Common myeloid progenitor, CD34-positive (primary cell): ENCODE measurements around the gene LMCD1.

ENCODE experiments used
- CTCF ChIA-PET: fragments of 350-600 bp; sonication (Branson Sonifier 250); formaldehyde crosslinking; loops from one replicate; lab custom pipeline; 2021; ENCODE audit warnings: antibody characterized with exemption; lab: Charles Lee
- POLR2A ChIA-PET: fragments of 350-600 bp; sonication (Branson Sonifier 250); formaldehyde crosslinking; loops from one replicate; lab custom pipeline; 2021; ENCODE audit warnings: antibody characterized with exemption; lab: Charles Lee
- DNase-seq, 3 donors: peaks; one replicate each; pipeline versions ENCODE4 v3.0.0 to v3.0.0-alpha.2; 2013
- H3K27ac ChIP-seq, 2 experiments: 1 replicate in 1 of 2; 2 replicates in 1 of 2; pipeline ENCODE4 v1.7.0; 2013; ENCODE audit warnings: inconsistent platforms in 2 of 2, low read length in 2 of 2, mild to moderate bottlenecking in 2 of 2, low read depth in 1 of 2, moderate library complexity in 1 of 2; ENCODE audit not compliant: severe bottlenecking in 2 of 2, insufficient read depth in 1 of 2, poor library complexity in 1 of 2
- H3K27me3 ChIP-seq, 5 experiments: replicated peaks in 2 of 5; 1 replicate in 3 of 5; 2 replicates in 2 of 5; pipeline versions ENCODE4 v1.6.1 to v1.7.0; 2013; ENCODE audit warnings: low read length in 4 of 5, mild to moderate bottlenecking in 2 of 5, moderate library complexity in 2 of 5, inconsistent platforms in 1 of 5; ENCODE audit not compliant: insufficient read depth in 5 of 5, control insufficient read depth in 4 of 5
- H3K36me3 ChIP-seq, 4 experiments: 1 replicate in 2 of 4; 2 replicates in 2 of 4; pipeline versions ENCODE4 v1.6.1 to v1.7.0; 2013; ENCODE audit warnings: low read length in 3 of 4, control low read depth in 1 of 4, mild to moderate bottlenecking in 1 of 4; ENCODE audit not compliant: control insufficient read depth in 4 of 4, insufficient read depth in 4 of 4
- H3K4me1 ChIP-seq, 4 experiments: 1 replicate in 3 of 4; 2 replicates in 1 of 4; pipeline versions ENCODE4 v1.6.1 to v1.7.1; 2013; ENCODE audit warnings: low read length in 3 of 4, mild to moderate bottlenecking in 3 of 4, control low read depth in 1 of 4, inconsistent platforms in 1 of 4, moderate library complexity in 1 of 4; ENCODE audit not compliant: control insufficient read depth in 4 of 4, insufficient read depth in 4 of 4; ENCODE audit errors: control extremely low read depth in 1 of 4
- H3K4me3 ChIP-seq, 7 experiments: 1 replicate in 4 of 7; 2 replicates in 3 of 7; pipeline versions ENCODE4 v1.5.1 to v1.7.0; 2013; ENCODE audit warnings: mild to moderate bottlenecking in 7 of 7, low read length in 6 of 7, moderate library complexity in 6 of 7, inconsistent platforms in 2 of 7, low read depth in 2 of 7, control low read depth in 1 of 7; ENCODE audit not compliant: insufficient read depth in 4 of 7, control insufficient read depth in 1 of 7; ENCODE audit errors: extremely low read depth in 1 of 7
- H3K9me3 ChIP-seq, 5 experiments: 1 replicate in 4 of 5; 2 replicates in 1 of 5; pipeline versions ENCODE4 v1.6.1 to v1.7.1; 2013; ENCODE audit warnings: low read length in 4 of 5, mild to moderate bottlenecking in 2 of 5, inconsistent platforms in 1 of 5, low read depth in 1 of 5, moderate library complexity in 1 of 5; ENCODE audit not compliant: control insufficient read depth in 4 of 5, insufficient read depth in 2 of 5; ENCODE audit errors: control extremely low read depth in 1 of 5
- WGBS: methylation state at CpG from one replicate; pipeline ENCODE4 v1.1.5; 2013; ENCODE audit not compliant: insufficient coverage; 5-methylcytosine and 5-hydroxymethylcytosine counted together

Gene LMCD1

DNA sequence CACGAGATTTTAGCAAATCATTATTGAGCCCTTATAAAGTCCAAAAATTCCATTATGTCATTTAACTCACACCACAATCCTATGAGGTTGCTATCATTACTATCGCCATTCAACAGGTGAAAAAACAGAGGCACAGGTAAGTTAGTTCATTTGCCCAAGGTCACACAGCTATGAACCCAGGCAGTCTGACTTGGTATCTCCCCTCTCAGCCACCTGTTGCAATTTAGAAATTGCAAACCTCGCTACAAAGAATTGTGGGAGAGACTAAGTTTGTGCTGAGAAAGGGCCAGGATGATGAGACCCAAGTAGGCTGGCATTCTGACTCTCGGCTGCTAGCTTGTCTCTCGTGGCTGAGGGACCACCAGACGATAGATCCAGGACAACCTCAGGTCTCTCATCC, 57.7 kb downstream of the LMCD1 start:
- no peak overlapping the region for H3K4me3 ChIP-seq
- ChIA-PET CTCF (no interaction called here), POLR2A (no interaction called here)
- H3K36me3 ChIP-seq: no peaks in the 10 kb centered on the region
- H3K9me3 ChIP-seq: peaks cover 0 to 3% (median 0%) of the 10 kb centered on the region in 5 experiments
- H3K27me3 ChIP-seq: no peaks in the 10 kb centered on the region
- H3K4me1 ChIP-seq: no peaks in the 10 kb centered on the region
- H3K27ac ChIP-seq: no peak overlapping the region
- no peak for DNase-seq
- 96% methylated on average over 6 of the region's 6 CpGs for WGBS

DNA sequence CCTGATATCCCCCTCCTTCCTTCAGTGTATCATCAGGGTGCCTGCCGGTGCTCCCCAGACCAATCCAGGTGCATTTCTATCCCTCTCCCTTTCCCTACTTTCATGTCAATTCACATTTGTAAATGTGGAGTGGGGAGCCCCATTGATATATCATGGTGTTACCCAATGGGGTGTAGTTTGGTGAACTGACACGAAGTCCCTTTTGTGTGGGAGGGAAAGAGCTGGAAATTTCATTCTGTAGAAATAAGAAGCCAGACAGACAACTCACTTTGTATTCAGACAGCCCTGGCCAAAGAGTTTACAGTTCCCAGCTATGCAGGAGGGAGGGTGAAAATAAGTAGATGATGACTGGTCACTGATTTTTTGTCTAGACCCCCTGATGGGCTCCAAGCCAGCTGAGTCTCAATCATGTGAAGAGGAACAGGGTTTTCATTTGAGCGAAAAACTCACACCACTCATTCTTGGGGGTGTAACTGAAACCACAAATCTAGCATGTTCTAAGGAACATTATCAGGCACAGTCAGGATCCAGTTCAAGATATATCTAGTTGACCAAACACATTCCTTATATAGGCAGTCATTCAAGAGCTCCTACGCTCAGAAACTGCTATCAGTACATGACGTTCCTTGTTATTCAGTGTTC, 58.9 kb downstream of the LMCD1 start:
- no peaks in the 10 kb centered on the region for H3K27me3 ChIP-seq
- H3K4me3 ChIP-seq: no peak overlapping the region
- WGBS: 95% methylated on average over 2 of the region's 5 CpGs
- H3K36me3 ChIP-seq: no peaks in the 10 kb centered on the region
- ChIA-PET POLR2A (no interaction called here), CTCF (no interaction called here)
- H3K9me3 ChIP-seq: peaks cover 0 to 3% (median 0%) of the 10 kb centered on the region in 5 experiments
- H3K27ac ChIP-seq: no peak overlapping the region
- peak in 2 of 3 donors; percentile 5 to 8 for DNase-seq
- no peaks in the 10 kb centered on the region for H3K4me1 ChIP-seq

DNA sequence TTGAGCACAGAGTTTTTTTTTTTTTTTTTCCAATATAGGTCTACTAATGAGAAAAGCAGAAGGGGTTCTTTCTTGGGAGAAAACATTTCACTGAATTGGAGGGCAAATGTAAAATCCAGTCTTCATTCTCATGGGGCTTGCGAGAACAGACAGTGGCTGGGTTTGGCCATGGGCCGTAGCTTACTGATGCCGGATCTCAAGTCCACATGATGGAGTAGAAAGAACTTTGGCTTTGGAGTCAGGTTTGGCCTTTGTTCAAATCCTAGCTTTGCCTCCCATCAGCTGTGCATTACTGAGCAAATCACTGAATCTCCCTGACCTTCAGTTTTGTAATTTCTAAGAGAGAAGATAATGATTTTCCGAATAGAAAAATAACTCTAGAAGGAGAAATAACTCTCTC, 59.7 kb downstream of the LMCD1 start:
- Histone ChIP-seq H3K36me3 (no peaks in the 10 kb centered on the region), H3K4me3 (no peak overlapping the region), H3K27ac (no peak overlapping the region), H3K9me3 (peaks cover 0 to 3% (median 0%) of the 10 kb centered on the region in 5 experiments), H3K27me3 (no peaks in the 10 kb centered on the region), H3K4me1 (no peaks in the 10 kb centered on the region)
- 97% methylated on average over 4 of the region's 4 CpGs for WGBS
- ChIA-PET CTCF (no interaction called here), POLR2A (no interaction called here)
- DNase-seq: no peak

DNA sequence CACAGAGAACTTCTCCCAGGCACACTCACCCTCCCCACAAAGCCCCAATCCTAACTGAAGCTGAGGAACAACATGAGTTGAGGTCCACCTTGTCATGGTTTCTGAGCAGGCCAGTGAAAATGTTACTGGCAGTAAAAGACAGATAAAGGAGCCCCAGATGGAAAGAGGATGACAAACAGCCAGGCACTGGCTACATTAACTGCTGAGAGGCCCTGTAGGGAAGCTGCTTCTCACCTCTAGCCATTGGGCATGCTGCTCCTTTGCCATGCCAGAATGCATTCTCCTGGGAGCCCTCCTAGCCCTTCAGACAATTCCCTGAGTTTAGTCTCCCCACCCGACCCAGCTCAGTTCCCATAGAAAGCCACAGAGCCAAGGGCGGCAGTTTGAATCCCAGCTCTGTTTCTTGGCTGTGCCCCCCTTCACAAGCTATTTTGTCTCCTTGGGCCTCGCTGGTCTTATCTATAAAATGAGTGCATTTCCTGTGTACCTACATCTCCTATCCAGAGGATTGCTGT, 60.5 kb downstream of the LMCD1 start:
- ChIA-PET CTCF (no interaction called here), POLR2A (no interaction called here)
- Histone ChIP-seq H3K27ac (no peak overlapping the region), H3K9me3 (peaks cover 0 to 3% (median 0%) of the 10 kb centered on the region in 5 experiments), H3K27me3 (no peaks in the 10 kb centered on the region), H3K4me1 (no peaks in the 10 kb centered on the region), H3K4me3 (no peak overlapping the region), H3K36me3 (no peaks in the 10 kb centered on the region)
- 83% methylated on average over 2 of the region's 3 CpGs for WGBS
- DNase-seq: no peak

DNA sequence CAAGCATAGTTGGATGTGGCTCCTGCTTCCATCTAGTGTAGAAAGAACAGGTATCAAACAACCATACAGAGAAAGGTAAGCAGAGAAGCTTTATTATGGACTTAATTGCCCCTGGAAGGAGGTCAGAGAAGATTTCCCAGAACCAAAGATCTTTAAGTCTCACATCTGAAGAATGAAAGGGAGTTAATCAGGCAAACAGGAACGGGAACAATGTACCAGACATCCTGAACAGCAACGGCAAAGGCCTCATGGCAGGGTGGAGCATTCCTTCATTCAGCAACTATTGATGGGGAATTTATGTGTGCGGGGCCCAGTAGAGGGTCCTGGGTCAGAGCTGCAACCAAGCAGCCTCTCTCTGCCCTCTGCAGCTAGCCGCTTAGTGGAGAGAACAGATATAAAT, 61.5 kb downstream of the LMCD1 start:
- peaks cover 0 to 3% (median 0%) of the 10 kb centered on the region in 5 experiments for H3K9me3 ChIP-seq
- no peaks in the 10 kb centered on the region for H3K4me1 ChIP-seq
- ChIA-PET POLR2A (no interaction called here), CTCF (no interaction called here)
- no peak for DNase-seq
- H3K27me3 ChIP-seq: no peaks in the 10 kb centered on the region
- no peaks in the 10 kb centered on the region for H3K36me3 ChIP-seq
- no peak overlapping the region for H3K4me3 ChIP-seq
- WGBS: 75% methylated on average over 2 of the region's 4 CpGs
- H3K27ac ChIP-seq: no peak overlapping the region

DNA sequence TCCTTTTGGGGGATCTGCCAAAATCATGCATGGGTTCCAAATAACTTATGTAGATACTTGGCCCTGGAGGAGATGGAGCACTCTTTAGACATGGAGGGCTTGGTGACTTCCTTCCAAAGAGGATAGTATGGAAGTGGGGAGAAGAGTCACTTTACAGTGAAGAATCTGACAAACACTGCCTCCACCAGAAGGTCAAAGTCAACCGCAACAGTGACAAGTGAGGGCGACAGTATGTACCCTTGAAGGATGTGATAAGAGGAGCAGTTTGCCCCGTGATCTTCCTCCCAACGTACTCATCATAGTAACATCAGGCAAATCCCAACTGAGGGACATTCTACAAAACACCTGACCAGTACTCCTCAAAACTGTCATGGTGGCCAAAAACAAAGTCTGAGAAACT, 62.0 kb downstream of the LMCD1 start:
- CTCF ChIA-PET: no interaction called here
- Histone ChIP-seq H3K9me3 (peaks cover 0 to 3% (median 0%) of the 10 kb centered on the region in 5 experiments), H3K27me3 (no peaks in the 10 kb centered on the region), H3K36me3 (no peaks in the 10 kb centered on the region), H3K27ac (no peak overlapping the region), H3K4me3 (no peak overlapping the region), H3K4me1 (no peaks in the 10 kb centered on the region)
- POLR2A ChIA-PET: no interaction called here
- 94% methylated on average over 2 of the region's 4 CpGs for WGBS
- no peak for DNase-seq

DNA sequence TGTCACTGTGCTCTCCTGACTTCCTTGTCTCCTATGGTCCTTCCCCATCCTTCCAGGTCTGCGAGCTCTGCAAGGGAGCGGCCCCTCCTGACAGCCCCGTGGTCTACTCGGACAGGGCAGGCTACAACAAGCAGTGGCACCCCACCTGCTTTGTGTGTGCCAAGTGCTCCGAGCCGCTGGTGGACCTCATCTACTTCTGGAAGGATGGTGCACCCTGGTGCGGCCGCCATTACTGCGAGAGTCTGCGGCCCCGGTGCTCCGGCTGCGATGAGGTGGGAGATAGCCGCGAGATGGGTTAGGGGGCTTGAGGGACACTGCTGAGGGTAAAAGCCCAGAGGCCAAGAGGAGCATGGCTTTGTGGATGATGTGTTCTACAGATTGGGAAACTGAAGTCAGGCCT, 63.8 kb downstream of the LMCD1 start:
- 100% methylated on average over 12 of the region's 15 CpGs for WGBS
- Histone ChIP-seq H3K9me3 (no peaks in the 10 kb centered on the region), H3K4me1 (no peaks in the 10 kb centered on the region), H3K36me3 (no peaks in the 10 kb centered on the region), H3K4me3 (no peak overlapping the region), H3K27me3 (no peaks in the 10 kb centered on the region), H3K27ac (no peak overlapping the region)
- POLR2A ChIA-PET: no interaction called here
- no peak for DNase-seq
- CTCF ChIA-PET: no interaction called here
